Osteoblast (primary cell): ENCODE results near the gene SLC24A4. TPM values are rescaled to one million over a fixed set of nuclear protein-coding genes. Genes with fewer than 3 reads are reported as not detected.
A peak's percentile ranks its signal among the peaks of the same experiment; 100 is the strongest.

Experiments
- DNase-seq: peaks from one replicate; pipeline ENCODE4 v3.0.0; 2011; ENCODE audit warnings: low spot score, mixed read lengths; ENCODE audit not compliant: insufficient read length; ENCODE audit errors: missing footprints
- H2AFZ ChIP-seq: 2 replicates; pipeline ENCODE4 v1.6.0; 2011; ENCODE audit warnings: mild to moderate bottlenecking, low read length
- H3K27ac ChIP-seq: 2 replicates; pipeline ENCODE4 v1.5.1; 2011; ENCODE audit warnings: mild to moderate bottlenecking, low read depth, low read length, moderate library complexity
- H3K27me3 ChIP-seq: 2 replicates; pipeline ENCODE4 v1.6.0; 2012; ENCODE audit warnings: mild to moderate bottlenecking, control low read depth, inconsistent platforms, low read length, moderate library complexity; ENCODE audit not compliant: insufficient read depth
- H3K36me3 ChIP-seq: 2 replicates; pipeline ENCODE4 v1.5.1; 2011; ENCODE audit warnings: mild to moderate bottlenecking, low read length, control low read depth, moderate library complexity; ENCODE audit not compliant: insufficient read depth
- H3K4me1 ChIP-seq: 2 replicates; pipeline ENCODE4 v1.5.1; 2011; ENCODE audit warnings: mild to moderate bottlenecking, low read length, control low read depth, moderate library complexity; ENCODE audit not compliant: insufficient read depth
- H3K4me2 ChIP-seq: 2 replicates; pipeline ENCODE4 v1.6.0; 2011; ENCODE audit warnings: mild to moderate bottlenecking, low read length; ENCODE audit not compliant: insufficient read depth
- H3K4me3 ChIP-seq: fragments of 200-600 bp; sonication (generic); 3 replicates; pipeline ENCODE4 v1.5.1; 2012; ENCODE audit warnings: mild to moderate bottlenecking, low read length, inconsistent platforms; ENCODE audit not compliant: insufficient read depth
- H3K79me2 ChIP-seq: 2 replicates; pipeline ENCODE4 v1.6.0; 2012; ENCODE audit warnings: mild to moderate bottlenecking, low read length, control low read depth, inconsistent platforms; ENCODE audit not compliant: insufficient read depth
- H3K9me3 ChIP-seq: 2 replicates; pipeline ENCODE4 v1.5.1; 2011; ENCODE audit warnings: low read depth, low read length, control low read depth
- H4K20me1 ChIP-seq: 2 replicates; pipeline ENCODE4 v1.6.0; 2012; ENCODE audit warnings: mild to moderate bottlenecking, low read length, control low read depth; ENCODE audit not compliant: insufficient read depth
- CTCF ChIP-seq: IDR thresholded peaks from 2 replicates; pipeline ENCODE4 v1.5.1; 2011; ENCODE audit warnings: mild to moderate bottlenecking, low read depth, low read length, moderate library complexity; ENCODE audit errors: extremely low read depth
- total RNA-seq: library from RNA; depleted of rRNA; stranded (reverse); fragments of >200 nt; gene quantifications from 2 replicates; pipeline ENCODE4 v1.2.3, GENCODE V29; 2012

Gene SLC24A4
- total RNA-seq, 1 donor: under 0.01 TPM

GRCh38 chr14:92493492-92493891, 170.5 kb downstream of the SLC24A4 start:
- H3K36me3 ChIP-seq: no peaks in the 10 kb centered on the region
- H4K20me1 ChIP-seq: no peaks in the 10 kb centered on the region
- no peak overlapping the region for H2AFZ ChIP-seq
- H3K9me3 ChIP-seq: no peaks in the 10 kb centered on the region
- H3K79me2 ChIP-seq: no peaks in the 10 kb centered on the region
- H3K4me3 ChIP-seq: no peak overlapping the region
- no peaks in the 10 kb centered on the region for H3K27me3 ChIP-seq
- no peak for TF ChIP-seq CTCF
- no peaks in the 10 kb centered on the region for H3K4me1 ChIP-seq
- no peak for DNase-seq
- H3K27ac ChIP-seq: no peak overlapping the region
- H3K4me2 ChIP-seq: no peak overlapping the region

- Histone ChIP-seq H4K20me1 (no peaks in the 10 kb centered on the region), H2AFZ (no peak overlapping the region), H3K79me2 (no peaks in the 10 kb centered on the region), H3K27ac (no peak overlapping the region), H3K27me3 (no peaks in the 10 kb centered on the region), H3K4me1 (no peaks in the 10 kb centered on the region), H3K4me2 (no peak overlapping the region), H3K4me3 (no peak overlapping the region), H3K36me3 (no peaks in the 10 kb centered on the region), H3K9me3 (no peaks in the 10 kb centered on the region)
- TF ChIP-seq CTCF: no peak
- no peak for DNase-seq
Observed at GRCh38 chr14:92494512-92494911, 171.5 kb downstream of the SLC24A4 start.

- DNase-seq: peak; percentile 82
- Histone ChIP-seq H3K4me2 (no peak overlapping the region), H3K36me3 (no peaks in the 10 kb centered on the region), H3K79me2 (no peaks in the 10 kb centered on the region), H2AFZ (peak overlapping the region; percentile 29), H3K27me3 (no peaks in the 10 kb centered on the region), H3K9me3 (no peaks in the 10 kb centered on the region), H4K20me1 (no peaks in the 10 kb centered on the region), H3K4me1 (peaks cover 1% of the 10 kb centered on the region), H3K4me3 (no peak overlapping the region), H3K27ac (no peak overlapping the region)
- no peak for TF ChIP-seq CTCF
Observed at GRCh38 chr14:92495027-92495426, 172.1 kb downstream of the SLC24A4 start.

- Histone ChIP-seq H4K20me1 (no peaks in the 10 kb centered on the region), H3K4me2 (no peak overlapping the region), H3K4me3 (no peak overlapping the region), H3K27ac (no peak overlapping the region), H3K79me2 (no peaks in the 10 kb centered on the region), H2AFZ (no peak overlapping the region), H3K27me3 (no peaks in the 10 kb centered on the region), H3K4me1 (peaks cover 13% of the 10 kb centered on the region), H3K36me3 (no peaks in the 10 kb centered on the region), H3K9me3 (no peaks in the 10 kb centered on the region)
- no peak for DNase-seq
- TF ChIP-seq CTCF: no peak
Observed at GRCh38 chr14:92496191-92496857, 173.4 kb downstream of the SLC24A4 start.
